Central memory CD8-positive, alpha-beta T cell (primary cell): ENCODE measurements around the gene PRKCB.

Experiments used
- ATAC-seq: fragments of 150-1000 bp; cut with Tn5 transposase; replicated peaks from 2 replicates; pipeline ENCODE4 v1.10.0; 2022; ENCODE audit warnings: mild to moderate bottlenecking, moderate FRiP score, moderate number of reproducible peaks; ENCODE audit not compliant: poor library complexity, severe bottlenecking; ENCODE audit errors: extremely low read depth
- DNase-seq, 2 donors: peaks; one replicate each; pipeline ENCODE4 v3.0.0; 2021; ENCODE audit warnings: low spot score in 2 of 2
- H3K27ac Mint-ChIP-seq: one replicate; pipeline ENCODE4 v1.8.0; 2022; ENCODE audit warnings: low read depth, mild to moderate bottlenecking, moderate library complexity, mixed read lengths
- H3K27me3 Mint-ChIP-seq: one replicate; pipeline ENCODE4 v1.8.0; 2022; ENCODE audit warnings: mixed read lengths
- H3K36me3 Mint-ChIP-seq: one replicate; pipeline ENCODE4 v1.8.0; 2022; ENCODE audit warnings: mild to moderate bottlenecking, moderate library complexity, mixed read lengths; ENCODE audit not compliant: insufficient read depth
- H3K4me1 Mint-ChIP-seq: one replicate; pipeline ENCODE4 v1.8.0; 2022; ENCODE audit warnings: mixed read lengths
- H3K4me3 Mint-ChIP-seq: one replicate; pipeline ENCODE4 v1.8.0; 2022; ENCODE audit warnings: mild to moderate bottlenecking, moderate library complexity, mixed read lengths
- H3K9me3 Mint-ChIP-seq: one replicate; pipeline ENCODE4 v1.8.0; 2022; ENCODE audit warnings: mixed read lengths

The PRKCB gene

GRCh38 chr16:24168856-24169255 is 333.1 kb downstream of the PRKCB start:
- Mint-ChIP-seq H3K4me3 (no peak overlapping the region), H3K27ac (no peak overlapping the region), H3K36me3 (peaks cover 37% of the 10 kb centered on the region)

GRCh38 chr16:24170407-24170806 is 334.6 kb downstream of the PRKCB start:
- DNase-seq (no peak), ATAC-seq (no peak)
- H3K9me3 Mint-ChIP-seq: no peaks in the 10 kb centered on the region
- H3K36me3 Mint-ChIP-seq: peaks cover 44% of the 10 kb centered on the region
- peaks cover 15% of the 10 kb centered on the region for H3K4me1 Mint-ChIP-seq
- no peak overlapping the region for H3K4me3 Mint-ChIP-seq
- no peak overlapping the region for H3K27ac Mint-ChIP-seq
- H3K27me3 Mint-ChIP-seq: no peaks in the 10 kb centered on the region

More at GRCh38 chr16:24168856-24169255, 333.1 kb downstream of the PRKCB start:
- no peak for DNase-seq
- ATAC-seq: no peak
- Mint-ChIP-seq H3K27me3 (no peaks in the 10 kb centered on the region), H3K4me1 (peaks cover 12% of the 10 kb centered on the region), H3K9me3 (no peaks in the 10 kb centered on the region)

GRCh38 chr16:24174504-24174903 is 338.7 kb downstream of the PRKCB start:
- no peaks in the 10 kb centered on the region for H3K27me3 Mint-ChIP-seq
- ATAC-seq (no peak), DNase-seq (no peak)
- H3K4me3 Mint-ChIP-seq: no peak overlapping the region
- peaks cover 51% of the 10 kb centered on the region for H3K36me3 Mint-ChIP-seq
- H3K27ac Mint-ChIP-seq: no peak overlapping the region
- H3K4me1 Mint-ChIP-seq: peaks cover 20% of the 10 kb centered on the region
- H3K9me3 Mint-ChIP-seq: no peaks in the 10 kb centered on the region

- Mint-ChIP-seq H3K36me3 (peaks cover 53% of the 10 kb centered on the region), H3K4me3 (no peak overlapping the region), H3K4me1 (peaks cover 18% of the 10 kb centered on the region), H3K27me3 (no peaks in the 10 kb centered on the region), H3K27ac (peak overlapping the region; percentile 3), H3K9me3 (no peaks in the 10 kb centered on the region)
- no peak for ATAC-seq
- DNase-seq: no peak
Measured at GRCh38 chr16:24174957-24175356, 339.2 kb downstream of the PRKCB start.

GRCh38 chr16:24178496-24178895 is 342.7 kb downstream of the PRKCB start:
- no peak overlapping the region for H3K4me3 Mint-ChIP-seq
- no peaks in the 10 kb centered on the region for H3K27me3 Mint-ChIP-seq
- peaks cover 51% of the 10 kb centered on the region for H3K36me3 Mint-ChIP-seq
- no peak overlapping the region for H3K27ac Mint-ChIP-seq
- H3K4me1 Mint-ChIP-seq: peaks cover 16% of the 10 kb centered on the region
- no peaks in the 10 kb centered on the region for H3K9me3 Mint-ChIP-seq
- DNase-seq (no peak), ATAC-seq (no peak)

- ATAC-seq: no peak
- Mint-ChIP-seq H3K36me3 (peaks cover 41% of the 10 kb centered on the region), H3K27me3 (no peaks in the 10 kb centered on the region), H3K27ac (no peak overlapping the region), H3K4me3 (no peak overlapping the region), H3K4me1 (peaks cover 13% of the 10 kb centered on the region), H3K9me3 (no peaks in the 10 kb centered on the region)
- DNase-seq: no peak
Measured at GRCh38 chr16:24180451-24180850, 344.7 kb downstream of the PRKCB start.

- Mint-ChIP-seq H3K36me3 (peaks cover 43% of the 10 kb centered on the region), H3K27me3 (no peaks in the 10 kb centered on the region), H3K4me3 (no peak overlapping the region), H3K27ac (peak overlapping the region; percentile 61), H3K4me1 (peaks cover 53% of the 10 kb centered on the region), H3K9me3 (no peaks in the 10 kb centered on the region)
- DNase-seq (no peak), ATAC-seq (no peak)
Measured at GRCh38 chr16:24188021-24188542, 352.3 kb downstream of the PRKCB start.

GRCh38 chr16:24188751-24189318 is 353.1 kb downstream of the PRKCB start:
- H3K27ac Mint-ChIP-seq: peak overlapping the region; percentile 61
- no peak for DNase-seq
- H3K9me3 Mint-ChIP-seq: no peaks in the 10 kb centered on the region
- H3K36me3 Mint-ChIP-seq: peaks cover 48% of the 10 kb centered on the region
- H3K27me3 Mint-ChIP-seq: no peaks in the 10 kb centered on the region
- peak overlapping the region; percentile 10 for H3K4me3 Mint-ChIP-seq
- peaks cover 53% of the 10 kb centered on the region for H3K4me1 Mint-ChIP-seq
- peak; percentile 52 for ATAC-seq

- Mint-ChIP-seq H3K27me3 (no peaks in the 10 kb centered on the region), H3K4me3 (no peak overlapping the region), H3K4me1 (peaks cover 53% of the 10 kb centered on the region), H3K36me3 (peaks cover 51% of the 10 kb centered on the region), H3K27ac (peak overlapping the region; percentile 61), H3K9me3 (no peaks in the 10 kb centered on the region)
- DNase-seq (no peak), ATAC-seq (no peak)
Measured at GRCh38 chr16:24189941-24190340, 354.2 kb downstream of the PRKCB start.

- Mint-ChIP-seq H3K4me1 (peaks cover 51% of the 10 kb centered on the region), H3K4me3 (no peak overlapping the region), H3K9me3 (no peaks in the 10 kb centered on the region), H3K36me3 (peaks cover 46% of the 10 kb centered on the region), H3K27ac (no peak overlapping the region), H3K27me3 (no peaks in the 10 kb centered on the region)
- ATAC-seq (no peak), DNase-seq (no peak)
Measured at GRCh38 chr16:24191876-24192402, 356.2 kb downstream of the PRKCB start.

GRCh38 chr16:24195221-24195620 is 359.4 kb downstream of the PRKCB start:
- Mint-ChIP-seq H3K27ac (no peak overlapping the region), H3K27me3 (no peaks in the 10 kb centered on the region), H3K4me1 (peaks cover 32% of the 10 kb centered on the region), H3K9me3 (no peaks in the 10 kb centered on the region), H3K4me3 (no peak overlapping the region), H3K36me3 (peaks cover 58% of the 10 kb centered on the region)
- ATAC-seq: no peak
- DNase-seq: no peak

GRCh38 chr16:24198807-24199533 is 363.2 kb downstream of the PRKCB start:
- ATAC-seq (no peak), DNase-seq (no peak)
- H3K36me3 Mint-ChIP-seq: peaks cover 38% of the 10 kb centered on the region
- H3K27me3 Mint-ChIP-seq: no peaks in the 10 kb centered on the region
- H3K27ac Mint-ChIP-seq: no peak overlapping the region
- H3K4me3 Mint-ChIP-seq: no peak overlapping the region
- H3K4me1 Mint-ChIP-seq: peaks cover 25% of the 10 kb centered on the region
- no peaks in the 10 kb centered on the region for H3K9me3 Mint-ChIP-seq

- H3K4me3 Mint-ChIP-seq: no peak overlapping the region
- peaks cover 38% of the 10 kb centered on the region for H3K36me3 Mint-ChIP-seq
- H3K9me3 Mint-ChIP-seq: no peaks in the 10 kb centered on the region
- H3K27ac Mint-ChIP-seq: no peak overlapping the region
- H3K27me3 Mint-ChIP-seq: no peaks in the 10 kb centered on the region
- DNase-seq (no peak), ATAC-seq (no peak)
- H3K4me1 Mint-ChIP-seq: peaks cover 11% of the 10 kb centered on the region
Measured at GRCh38 chr16:24203675-24204074, 367.9 kb downstream of the PRKCB start.
